CD4-positive, alpha-beta T cell (primary cell): ENCODE data around the gene CD44. TPM values are rescaled to one million over a fixed set of nuclear protein-coding genes. Genes with fewer than 3 reads are reported as not detected.

Experiments used
- ATAC-seq: fragments of 200-7000 bp; cut with Tn5 transposase; one replicate; pipeline ENCODE4 v1.10.0; 2022; ENCODE audit warnings: mild to moderate bottlenecking; ENCODE audit not compliant: poor library complexity
- CTCF ChIA-PET: fragments of 350-600 bp; sonication (Branson Sonifier 250); formaldehyde crosslinking; loops from one replicate; lab custom pipeline; 2021; ENCODE audit warnings: antibody characterized with exemption, inconsistent platforms; lab: Charles Lee
- POLR2A ChIA-PET: fragments of 350-600 bp; sonication (Branson Sonifier 250); formaldehyde crosslinking; loops from one replicate; lab custom pipeline; 2021; ENCODE audit warnings: antibody characterized with exemption, inconsistent platforms; lab: Charles Lee
- DNase-seq, 14 experiments: peaks; one replicate each; pipeline ENCODE4 v3.0.0-alpha.2; 2013 to 2020; ENCODE audit warnings: mixed read lengths in 2 of 14
- H3K27ac ChIP-seq, 2 donors: one replicate each; pipeline versions ENCODE4 v1.5.1 to v1.7.0; 2013; ENCODE audit warnings: low read length in 2 of 2, low read depth in 1 of 2, mild to moderate bottlenecking in 1 of 2
- H3K27me3 ChIP-seq, 2 experiments: 1 replicate in 1 of 2; 2 replicates in 1 of 2; pipeline versions ENCODE4 v1.6.1 to v1.7.0; 2013; ENCODE audit warnings: low read length in 2 of 2, control low read depth in 1 of 2, mild to moderate bottlenecking in 1 of 2, moderate library complexity in 1 of 2; ENCODE audit not compliant: insufficient read depth in 2 of 2, control insufficient read depth in 1 of 2
- H3K36me3 ChIP-seq: one replicate; pipeline ENCODE4 v1.6.1; 2013; ENCODE audit warnings: low read length, control low read depth; ENCODE audit not compliant: insufficient read depth
- H3K4me1 ChIP-seq: one replicate; pipeline ENCODE4 v1.6.1; 2013; ENCODE audit warnings: low read length, control low read depth; ENCODE audit not compliant: insufficient read depth
- H3K4me3 ChIP-seq: one replicate; pipeline ENCODE4 v1.5.1; 2013; ENCODE audit warnings: mild to moderate bottlenecking, low read length, moderate library complexity
- H3K9me3 ChIP-seq, 2 experiments: 1 replicate in 1 of 2; 2 replicates in 1 of 2; pipeline versions ENCODE4 v1.6.1 to v1.7.0; 2013; ENCODE audit warnings: low read length in 2 of 2, mild to moderate bottlenecking in 2 of 2, control low read depth in 1 of 2, moderate library complexity in 1 of 2; ENCODE audit not compliant: control insufficient read depth in 1 of 2, insufficient read depth in 1 of 2
- H3K27ac Mint-ChIP-seq: one replicate; pipeline ENCODE4 v1.8.0; 2020; ENCODE audit warnings: mixed read lengths
- H3K27me3 Mint-ChIP-seq: one replicate; pipeline ENCODE4 v1.8.0; 2021; ENCODE audit warnings: mixed read lengths
- H3K36me3 Mint-ChIP-seq: one replicate; pipeline ENCODE4 v1.8.0; 2021; ENCODE audit warnings: low read depth, mixed read lengths
- H3K4me1 Mint-ChIP-seq: one replicate; pipeline ENCODE4 v1.8.0; 2021; ENCODE audit warnings: low read depth, mixed read lengths
- H3K4me3 Mint-ChIP-seq: one replicate; pipeline ENCODE4 v1.8.0; 2020; ENCODE audit warnings: mild to moderate bottlenecking, mixed read lengths
- H3K9me3 Mint-ChIP-seq: one replicate; pipeline ENCODE4 v1.8.0; 2020; ENCODE audit warnings: mixed read lengths
- intact Hi-C, 2 experiments: fragments of 100-400 bp; cut with DNase I in 1 of 2; cut with micrococcal nuclease in 1 of 2; formaldehyde crosslinking; loops; one replicate each; pipeline versions ENCODE4 v1.15.1 to v1.9.0; 2023 to 2025; cut with DNase I, micrococcal nuclease
- total RNA-seq, 174 experiments: library from RNA in 2 of 174; stranded (reverse) in 2 of 174; gene quantifications; one replicate each; pipeline ENCODE4 v1.2.3 and lab custom pipeline; 2021 to 2026
- TF ChIP-seq, protein P1 (sequence below): fragments of 200-600 bp; IDR thresholded peaks from one replicate; pipeline ENCODE4 v1.8.0; 2022; ENCODE audit warnings: antibody characterized with exemption, mild to moderate bottlenecking

CD44 gene
- total RNA-seq, 2 experiments from 2014 or later = 1,283 to 1,330 TPM

DNA sequence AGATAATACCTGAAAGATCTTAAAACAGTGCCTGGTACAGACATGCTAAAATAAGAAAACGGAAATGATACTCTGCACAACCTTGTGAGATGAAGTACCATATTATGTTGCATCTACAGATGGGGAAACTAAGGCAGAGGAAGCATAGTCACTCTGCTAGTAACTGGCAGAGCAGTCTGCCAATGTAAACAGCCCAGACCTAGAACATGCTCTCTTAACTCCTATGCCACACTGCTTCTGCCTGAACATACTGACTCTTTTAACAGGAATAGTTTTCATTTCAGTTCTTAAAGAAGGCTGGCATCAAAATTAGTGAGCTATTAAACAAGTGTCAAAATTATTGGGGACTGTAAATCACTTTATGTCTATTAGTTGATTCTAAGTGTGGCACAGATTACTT, 99.9 kb downstream of the CD44 start:
- H3K4me3 ChIP-seq = no peak overlapping the region
- Mint-ChIP-seq H3K9me3 (peaks cover 14% of the 10 kb centered on the region), H3K36me3 (peaks cover 22% of the 10 kb centered on the region), H3K27ac (no peak overlapping the region), H3K4me3 (no peak overlapping the region), H3K4me1 (peaks cover 87% of the 10 kb centered on the region), H3K27me3 (no peaks in the 10 kb centered on the region)
- DNase-seq = peak in 1 of 14 experiments; percentile 5
- H3K9me3 ChIP-seq = peaks cover 0 to 3% of the 10 kb centered on the region in 2 experiments
- no peaks in the 10 kb centered on the region for H3K27me3 ChIP-seq
- H3K4me1 ChIP-seq = peaks cover 52% of the 10 kb centered on the region
- intact Hi-C loops = loop anchor here (1.0 to 5.0 kb wide), 6 partner anchors 72 to 241 kb away; no protein-coding TSS in a partner anchor
- TF ChIP-seq, protein P1, sequence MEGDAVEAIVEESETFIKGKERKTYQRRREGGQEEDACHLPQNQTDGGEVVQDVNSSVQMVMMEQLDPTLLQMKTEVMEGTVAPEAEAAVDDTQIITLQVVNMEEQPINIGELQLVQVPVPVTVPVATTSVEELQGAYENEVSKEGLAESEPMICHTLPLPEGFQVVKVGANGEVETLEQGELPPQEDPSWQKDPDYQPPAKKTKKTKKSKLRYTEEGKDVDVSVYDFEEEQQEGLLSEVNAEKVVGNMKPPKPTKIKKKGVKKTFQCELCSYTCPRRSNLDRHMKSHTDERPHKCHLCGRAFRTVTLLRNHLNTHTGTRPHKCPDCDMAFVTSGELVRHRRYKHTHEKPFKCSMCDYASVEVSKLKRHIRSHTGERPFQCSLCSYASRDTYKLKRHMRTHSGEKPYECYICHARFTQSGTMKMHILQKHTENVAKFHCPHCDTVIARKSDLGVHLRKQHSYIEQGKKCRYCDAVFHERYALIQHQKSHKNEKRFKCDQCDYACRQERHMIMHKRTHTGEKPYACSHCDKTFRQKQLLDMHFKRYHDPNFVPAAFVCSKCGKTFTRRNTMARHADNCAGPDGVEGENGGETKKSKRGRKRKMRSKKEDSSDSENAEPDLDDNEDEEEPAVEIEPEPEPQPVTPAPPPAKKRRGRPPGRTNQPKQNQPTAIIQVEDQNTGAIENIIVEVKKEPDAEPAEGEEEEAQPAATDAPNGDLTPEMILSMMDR = no peak
- no peak for ATAC-seq
- POLR2A ChIA-PET = no interaction called here
- no peaks in the 10 kb centered on the region for H3K36me3 ChIP-seq
- CTCF ChIA-PET = no interaction called here
- no peak overlapping the region for H3K27ac ChIP-seq

DNA sequence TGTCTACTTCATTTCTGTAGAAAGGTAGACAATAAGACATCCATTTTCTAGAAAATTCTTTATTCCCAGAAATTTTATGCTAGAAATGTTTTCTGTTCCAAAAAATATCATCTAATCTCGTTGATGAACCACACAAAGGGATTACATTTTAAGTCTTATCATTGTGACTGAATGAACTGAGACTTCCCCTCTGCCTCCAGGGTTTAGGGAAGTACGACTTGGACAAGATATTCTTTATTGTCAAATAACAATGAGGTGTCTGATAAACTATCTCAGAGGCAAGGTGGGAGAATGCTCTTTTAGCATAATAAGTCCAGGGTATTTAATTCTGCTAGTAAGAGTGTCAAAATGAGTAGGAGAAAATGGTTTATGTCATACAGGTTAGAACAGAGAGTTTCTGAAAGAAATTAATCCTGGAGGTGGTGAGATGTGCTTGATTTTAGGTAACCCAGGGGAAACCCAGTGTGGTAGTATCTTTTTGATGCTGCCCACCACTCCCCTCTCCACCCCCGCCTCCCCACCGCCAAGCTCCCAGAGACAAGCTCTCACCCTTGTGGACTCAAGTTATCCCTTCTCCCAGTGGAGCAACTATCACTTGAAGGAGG, 100.6 kb downstream of the CD44 start:
- peaks cover 55% of the 10 kb centered on the region for H3K4me1 ChIP-seq
- CTCF ChIA-PET = no interaction called here
- H3K36me3 ChIP-seq = no peaks in the 10 kb centered on the region
- no peak overlapping the region for H3K27ac Mint-ChIP-seq
- H3K27ac ChIP-seq = no peak overlapping the region
- H3K4me1 Mint-ChIP-seq = peaks cover 87% of the 10 kb centered on the region
- H3K4me3 Mint-ChIP-seq = no peak overlapping the region
- DNase-seq = peak in 1 of 14 experiments; percentile 10
- intact Hi-C loops = loop anchor here (2.0 to 5.0 kb wide), 7 partner anchors 68 to 317 kb away; no protein-coding TSS in a partner anchor
- no peak overlapping the region for H3K4me3 ChIP-seq
- peaks cover 16% of the 10 kb centered on the region for H3K36me3 Mint-ChIP-seq
- no peak for ATAC-seq
- TF ChIP-seq, protein P1 = no peak
- POLR2A ChIA-PET = no interaction called here
- H3K27me3 ChIP-seq = no peaks in the 10 kb centered on the region
- H3K27me3 Mint-ChIP-seq = no peaks in the 10 kb centered on the region
- H3K9me3 Mint-ChIP-seq = peaks cover 7% of the 10 kb centered on the region
- H3K9me3 ChIP-seq = no peaks in the 10 kb centered on the region

DNA sequence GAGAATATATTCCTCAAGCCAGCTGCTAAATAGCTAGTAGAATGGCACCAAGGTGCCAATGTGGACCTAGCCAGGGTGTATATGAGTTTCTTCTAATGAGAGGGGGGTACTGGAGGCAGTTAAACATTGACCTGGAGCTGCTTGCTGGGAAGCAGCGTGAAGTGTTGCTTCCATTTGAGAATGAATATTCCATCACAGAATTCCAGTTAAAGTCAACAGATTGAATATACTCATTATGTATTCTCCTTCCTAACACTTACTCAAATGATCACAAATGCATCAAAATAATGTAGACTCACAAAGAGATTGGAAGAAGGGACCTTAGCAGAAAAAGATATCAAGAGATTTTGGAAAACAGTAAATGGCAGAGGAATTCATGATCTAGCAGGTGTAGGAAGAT, 102.1 kb downstream of the CD44 start:
- Histone ChIP-seq H3K9me3 (no peaks in the 10 kb centered on the region), H3K27ac (no peak overlapping the region), H3K36me3 (no peaks in the 10 kb centered on the region), H3K27me3 (no peaks in the 10 kb centered on the region), H3K4me1 (peaks cover 55% of the 10 kb centered on the region), H3K4me3 (no peak overlapping the region)
- TF ChIP-seq, protein P1 = no peak
- Mint-ChIP-seq H3K4me3 (no peak overlapping the region), H3K27ac (peak overlapping the region; percentile 25), H3K27me3 (no peaks in the 10 kb centered on the region), H3K36me3 (peaks cover 2% of the 10 kb centered on the region), H3K9me3 (peaks cover 3% of the 10 kb centered on the region), H3K4me1 (peaks cover 82% of the 10 kb centered on the region)
- ATAC-seq = no peak
- ChIA-PET CTCF (no interaction called here), POLR2A (interaction anchor here (1.5 kb wide), 1 partner anchor 89 kb away, joined by 4 read pairs; no protein-coding TSS in a partner anchor)
- intact Hi-C loops = loop anchor here (5.0 kb wide), 2 partner anchors 66 to 319 kb away; no protein-coding TSS in a partner anchor
- no peak for DNase-seq
